Suprapubic skin (tissue), 4 donors: Measurements from ENCODE around the gene CBR3. TPM values are rescaled to one million over a fixed set of nuclear protein-coding genes. Genes with fewer than 3 reads are reported as not detected.
A peak's percentile ranks its signal among the peaks of the same experiment; 100 is the strongest.

Source experiments
- DNase-seq, 2 donors: peaks; one replicate each; pipeline ENCODE4 v3.0.0-alpha.2; 2019; ENCODE audit warnings: low spot score in 2 of 2
- H3K27ac ChIP-seq: fragments of 200-600 bp; sonication (generic); one replicate; pipeline ENCODE4 v1.5.1; 2019
- H3K27me3 ChIP-seq: fragments of 200-600 bp; sonication (generic); one replicate; pipeline ENCODE4 v1.5.1; 2019
- H3K36me3 ChIP-seq: fragments of 200-600 bp; sonication (generic); one replicate; pipeline ENCODE4 v1.5.1; 2019
- H3K4me1 ChIP-seq: fragments of 200-600 bp; sonication (generic); one replicate; pipeline ENCODE4 v1.5.1; 2019
- H3K4me3 ChIP-seq: fragments of 200-600 bp; sonication (generic); one replicate; pipeline ENCODE4 v1.5.1; 2019; ENCODE audit warnings: mild to moderate bottlenecking
- H3K9me3 ChIP-seq: fragments of 200-600 bp; sonication (generic); one replicate; pipeline ENCODE4 v1.5.1; 2019
- EP300 ChIP-seq: sonication (generic); formaldehyde crosslinking; IDR thresholded peaks from one replicate; pipeline ENCODE4 v1.6.1; 2017; ENCODE audit warnings: antibody characterized with exemption
- POLR2A ChIP-seq, 2 donors: fragments of 450-650 bp; IDR thresholded peaks; one replicate each; pipeline ENCODE4 v1.6.1; 2017; ENCODE audit warnings: antibody characterized with exemption in 2 of 2, mild to moderate bottlenecking in 2 of 2, moderate library complexity in 2 of 2
- POLR2AphosphoS5 ChIP-seq, 3 donors: sonication (generic); formaldehyde crosslinking; IDR thresholded peaks; one replicate each; pipeline ENCODE4 v1.6.1; 2017; ENCODE audit warnings: antibody characterized with exemption in 3 of 3
- WGBS: methylation state at CpG from one replicate; pipeline ENCODE4 v1.1.5; 2018; 5-methylcytosine and 5-hydroxymethylcytosine counted together
- total RNA-seq, 4 donors: library from RNA; depleted of rRNA; stranded (reverse); fragments of >200 nt; gene quantifications; one replicate each; pipeline ENCODE4 v1.1.0, GENCODE V29; 2016
- TF ChIP-seq, protein P1 (sequence below), 2 donors: fragments of 200-600 bp in 1 of 2; fragments of 450-650 bp in 1 of 2; sonication (generic) in 1 of 2; IDR thresholded peaks; one replicate each; pipeline ENCODE4 v1.5.1; 2016 to 2019; ENCODE audit warnings: antibody characterized with exemption in 2 of 2, mild to moderate bottlenecking in 1 of 2, moderate library complexity in 1 of 2

The CBR3 gene
- total RNA-seq, 4 donors from 2014 or later = 24.9 to 45.2 (median 32.0) TPM

DNA sequence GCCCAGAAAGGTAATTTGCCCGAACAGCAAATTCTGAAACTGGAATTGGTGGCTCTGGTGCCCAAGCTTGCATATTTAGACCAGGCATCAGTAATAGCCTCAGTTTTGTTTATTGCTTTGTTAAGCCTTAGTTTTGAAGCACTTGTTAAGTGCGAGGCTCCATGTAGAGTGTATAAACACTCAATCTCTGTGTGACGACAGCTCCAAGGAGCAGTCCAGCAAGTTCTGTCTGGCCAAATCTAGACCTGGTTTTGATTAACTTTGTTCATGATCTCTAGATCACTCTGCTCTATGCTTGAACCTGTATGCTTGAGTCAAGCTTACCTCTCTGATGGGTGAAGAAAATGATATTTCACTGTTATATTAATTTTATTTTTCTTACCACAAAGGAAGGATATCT lies 59.1 kb downstream of the CBR3 start:
- 48% methylated on average over 3 of the region's 3 CpGs for WGBS
- Histone ChIP-seq H3K27me3 (no peaks in the 10 kb centered on the region), H3K36me3 (no peaks in the 10 kb centered on the region), H3K9me3 (no peaks in the 10 kb centered on the region), H3K4me3 (no peak overlapping the region), H3K27ac (peak overlapping the region; percentile 41), H3K4me1 (peaks cover 25% of the 10 kb centered on the region)
- no peak for TF ChIP-seq POLR2AphosphoS5 (IDR thresholded peaks at IDR 0.05)
- no peak for TF ChIP-seq POLR2A (IDR thresholded peaks at IDR 0.05)
- no peak for TF ChIP-seq EP300
- TF ChIP-seq, protein P1, sequence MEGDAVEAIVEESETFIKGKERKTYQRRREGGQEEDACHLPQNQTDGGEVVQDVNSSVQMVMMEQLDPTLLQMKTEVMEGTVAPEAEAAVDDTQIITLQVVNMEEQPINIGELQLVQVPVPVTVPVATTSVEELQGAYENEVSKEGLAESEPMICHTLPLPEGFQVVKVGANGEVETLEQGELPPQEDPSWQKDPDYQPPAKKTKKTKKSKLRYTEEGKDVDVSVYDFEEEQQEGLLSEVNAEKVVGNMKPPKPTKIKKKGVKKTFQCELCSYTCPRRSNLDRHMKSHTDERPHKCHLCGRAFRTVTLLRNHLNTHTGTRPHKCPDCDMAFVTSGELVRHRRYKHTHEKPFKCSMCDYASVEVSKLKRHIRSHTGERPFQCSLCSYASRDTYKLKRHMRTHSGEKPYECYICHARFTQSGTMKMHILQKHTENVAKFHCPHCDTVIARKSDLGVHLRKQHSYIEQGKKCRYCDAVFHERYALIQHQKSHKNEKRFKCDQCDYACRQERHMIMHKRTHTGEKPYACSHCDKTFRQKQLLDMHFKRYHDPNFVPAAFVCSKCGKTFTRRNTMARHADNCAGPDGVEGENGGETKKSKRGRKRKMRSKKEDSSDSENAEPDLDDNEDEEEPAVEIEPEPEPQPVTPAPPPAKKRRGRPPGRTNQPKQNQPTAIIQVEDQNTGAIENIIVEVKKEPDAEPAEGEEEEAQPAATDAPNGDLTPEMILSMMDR (IDR thresholded peaks at IDR 0.05) = no peak
- no peak for DNase-seq

DNA sequence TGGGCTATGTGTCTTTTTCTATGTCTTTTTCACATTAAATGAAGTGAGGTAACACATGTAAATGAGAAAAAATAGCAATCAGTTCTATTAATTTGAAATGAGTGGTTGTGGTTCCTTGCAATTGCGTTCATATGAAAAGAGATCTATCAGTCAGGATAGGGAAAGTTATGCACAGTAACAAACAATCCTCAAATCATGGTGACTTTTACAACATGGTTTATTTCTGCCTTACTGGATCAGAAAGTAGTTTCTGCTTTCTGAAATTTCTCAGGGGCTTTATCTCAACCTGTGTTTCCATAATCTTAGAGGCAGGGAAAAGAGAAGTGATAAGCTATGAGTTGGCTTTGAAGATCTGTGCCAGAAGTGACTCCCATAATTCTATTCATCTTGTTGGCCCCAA lies 60.7 kb downstream of the CBR3 start:
- TF ChIP-seq EP300 (no peak), POLR2AphosphoS5 (IDR thresholded peaks at IDR 0.05) (no peak), POLR2A (IDR thresholded peaks at IDR 0.05) (no peak)
- TF ChIP-seq, protein P1 (IDR thresholded peaks at IDR 0.05) = no peak
- WGBS = 97% methylated on average over 1 of the region's 1 CpG
- DNase-seq = no peak

More for the DNA sequence above, 60.7 kb downstream of the CBR3 start:
- Histone ChIP-seq H3K9me3 (no peaks in the 10 kb centered on the region), H3K27me3 (no peaks in the 10 kb centered on the region), H3K4me1 (peaks cover 18% of the 10 kb centered on the region), H3K27ac (no peak overlapping the region), H3K36me3 (peaks cover 8% of the 10 kb centered on the region), H3K4me3 (no peak overlapping the region)

Other genes starting within 250 kb of the CBR3 start
- 10 to 100 TPM; 20.8 to 80.9 (median 26.5) TPM for gene SETD4, start 74.6 kb upstream of the CBR3 start, total RNA-seq
- gene CBR1, start 65.1 kb upstream of the CBR3 start, total RNA-seq = 100 to 1,000 TPM; 205 to 450 (median 302) TPM
- gene DOP1B, start 21.7 kb downstream of the CBR3 start, total RNA-seq = 10 to 100 TPM; 23.8 to 49.6 (median 34.8) TPM
- gene MORC3, start 185.1 kb downstream of the CBR3 start, total RNA-seq = 10 to 100 TPM; 47.2 to 61.2 (median 47.7) TPM